Liver (tissue), 9 donors: Measurements from ENCODE around the gene HOXD8. TPM values are rescaled to one million over a fixed set of nuclear protein-coding genes. Genes with fewer than 3 reads are reported as not detected.

Experiments used
- DNase-seq: peaks from one replicate; pipeline ENCODE4 v3.0.0-alpha.2; 2017; ENCODE audit warnings: low spot score
- H3K27ac ChIP-seq, 2 donors: one replicate each; pipeline ENCODE4 v1.7.0; 2013; ENCODE audit warnings: inconsistent platforms in 2 of 2, low read length in 2 of 2, control low read depth in 1 of 2, low read depth in 1 of 2, mild to moderate bottlenecking in 1 of 2
- H3K27me3 ChIP-seq, 4 donors: one replicate each; pipeline versions ENCODE4 v1.6.1 to v1.7.0; 2013; ENCODE audit warnings: low read length in 3 of 4, inconsistent platforms in 1 of 4, mild to moderate bottlenecking in 1 of 4, moderate library complexity in 1 of 4; ENCODE audit not compliant: control insufficient read depth in 4 of 4, insufficient read depth in 4 of 4
- H3K36me3 ChIP-seq, 4 donors: one replicate each; pipeline versions ENCODE4 v1.6.1 to v1.7.0; 2013; ENCODE audit warnings: low read length in 3 of 4, mild to moderate bottlenecking in 3 of 4, low read depth in 1 of 4, moderate library complexity in 1 of 4; ENCODE audit not compliant: control insufficient read depth in 4 of 4, insufficient read depth in 3 of 4
- H3K4me1 ChIP-seq, 4 donors: one replicate each; pipeline versions ENCODE4 v1.6.1 to v1.7.0; 2013; ENCODE audit warnings: low read length in 3 of 4, mild to moderate bottlenecking in 3 of 4, moderate library complexity in 1 of 4; ENCODE audit not compliant: control insufficient read depth in 4 of 4, insufficient read depth in 4 of 4
- H3K4me3 ChIP-seq, 3 donors: one replicate each; pipeline versions ENCODE4 v1.6.1 to v1.7.0; 2013; ENCODE audit warnings: low read length in 3 of 3, control low read depth in 1 of 3, low read depth in 1 of 3, mild to moderate bottlenecking in 1 of 3
- H3K9ac ChIP-seq, 2 donors: one replicate each; pipeline ENCODE4 v1.7.0; 2013; ENCODE audit warnings: low read length in 2 of 2, mild to moderate bottlenecking in 2 of 2, moderate library complexity in 2 of 2, control low read depth in 1 of 2, low read depth in 1 of 2
- H3K9me3 ChIP-seq, 4 donors: one replicate each; pipeline versions ENCODE4 v1.6.1 to v1.7.0; 2013; ENCODE audit warnings: low read length in 3 of 4; ENCODE audit not compliant: control insufficient read depth in 4 of 4
- ATF3 ChIP-seq: IDR thresholded peaks from 2 replicates; pipeline ENCODE4 v1.6.1; 2016; ENCODE audit warnings: antibody characterized with exemption
- CTCF ChIP-seq: fragments of 150-350 bp; IDR thresholded peaks from 2 replicates; pipeline ENCODE4 v1.5.1; 2017; ENCODE audit warnings: improper control_type of control experiment, low read depth, low read length; ENCODE audit not compliant: missing input control
- EGR1 ChIP-seq, 2 donors: IDR thresholded peaks; 2 replicates each; pipeline ENCODE4 v1.6.1; 2016 to 2018; ENCODE audit warnings: antibody characterized with exemption in 2 of 2, low read depth in 2 of 2
- FOXA1 ChIP-seq: IDR thresholded peaks from 2 replicates; pipeline ENCODE4 v1.6.1; 2016; ENCODE audit warnings: antibody characterized with exemption
- FOXA2 ChIP-seq: IDR thresholded peaks from 2 replicates; pipeline ENCODE4 v1.6.1; 2016; ENCODE audit warnings: antibody characterized with exemption
- GABPA ChIP-seq, 2 donors: IDR thresholded peaks in 1 of 2; conservative IDR thresholded peaks in 1 of 2; 2 replicates each; pipeline ENCODE4 v1.6.1; 2016; ENCODE audit warnings: antibody characterized with exemption in 2 of 2, mild to moderate bottlenecking in 1 of 2, moderate library complexity in 1 of 2
- HNF4A ChIP-seq, 2 donors: conservative IDR thresholded peaks; 2 replicates each; pipeline ENCODE4 v1.6.1; 2016; ENCODE audit warnings: antibody characterized with exemption in 2 of 2, mild to moderate bottlenecking in 2 of 2
- HNF4G ChIP-seq: IDR thresholded peaks from 2 replicates; pipeline ENCODE4 v1.6.1; 2016; ENCODE audit warnings: antibody characterized with exemption
- JUND ChIP-seq, 2 donors: IDR thresholded peaks; 2 replicates each; pipeline ENCODE4 v1.6.1; 2016; ENCODE audit warnings: antibody characterized with exemption in 2 of 2
- MAX ChIP-seq: IDR thresholded peaks from 2 replicates; pipeline ENCODE4 v1.6.1; 2016; ENCODE audit warnings: antibody characterized with exemption
- NR2F2 ChIP-seq: IDR thresholded peaks from 2 replicates; pipeline ENCODE4 v1.6.1; 2016; ENCODE audit warnings: antibody characterized with exemption
- RAD21 ChIP-seq, 2 donors: IDR thresholded peaks; 2 replicates each; pipeline ENCODE4 v1.6.1; 2016; ENCODE audit warnings: antibody characterized with exemption in 2 of 2, mild to moderate bottlenecking in 2 of 2
- REST ChIP-seq: IDR thresholded peaks from 2 replicates; pipeline ENCODE4 v1.6.1; 2016; ENCODE audit warnings: antibody characterized with exemption, mild to moderate bottlenecking
- RXRA ChIP-seq, 2 donors: IDR thresholded peaks; 2 replicates each; pipeline ENCODE4 v1.6.1; 2017 to 2018; ENCODE audit warnings: antibody characterized with exemption in 2 of 2, mild to moderate bottlenecking in 1 of 2
- SP1 ChIP-seq: IDR thresholded peaks from 2 replicates; pipeline ENCODE4 v1.6.1; 2018; ENCODE audit warnings: antibody characterized with exemption, mild to moderate bottlenecking
- TAF1 ChIP-seq: conservative IDR thresholded peaks from 2 replicates; pipeline ENCODE4 v1.6.1; 2016; ENCODE audit warnings: antibody characterized with exemption, mild to moderate bottlenecking
- YY1 ChIP-seq: IDR thresholded peaks from 2 replicates; pipeline ENCODE4 v1.6.1; 2016; ENCODE audit warnings: antibody characterized with exemption, mild to moderate bottlenecking
- ZBTB33 ChIP-seq: IDR thresholded peaks from 2 replicates; pipeline ENCODE4 v1.6.1; 2016; ENCODE audit warnings: antibody characterized with exemption
- WGBS: extraction: QIAGEN DNeasy Blood & Tissue Kit; methylation state at CpG from one replicate; pipeline ENCODE4 v1.1.7; 2013; 5-methylcytosine and 5-hydroxymethylcytosine counted together
- polyA plus RNA-seq, 2 donors: library from polyadenylated mRNA; stranded (reverse) in 1 of 2; unstranded in 1 of 2; fragments of 200-250 nt in 1 of 2; fragments of >200 nt in 1 of 2; fragmentation: Nextera tagmentation in 1 of 2; extraction: Ambion mirVana in 1 of 2; gene quantifications; one replicate each; pipeline versions ENCODE4 v1.2.1 to v1.2.3, GENCODE V29; 2013 to 2015
- total RNA-seq, 2 donors: library from RNA; depleted of rRNA; stranded (reverse); fragments of >200 nt; gene quantifications; one replicate each; pipeline ENCODE4 v1.2.3, GENCODE V29; 2014
- donor health status: healthy.
- donor health status: healthy.
- donor health status: healthy.
- donor health status: healthy.
- donor health status: healthy.

HOXD8 gene
- total and polyA plus RNA-seq, 4 donors = 0.06 to 0.19 (median 0.08) TPM; not detected in 1

GRCh38 chr2:176145085-176145969 lies 15.8 kb downstream of the HOXD8 start:
- no peak overlapping the region for H3K27ac ChIP-seq
- 34% methylated on average over 4 of the region's 4 CpGs for WGBS
- H3K4me3 ChIP-seq = no peak overlapping the region
- no peaks in the 10 kb centered on the region for H3K36me3 ChIP-seq
- no peak overlapping the region for H3K9ac ChIP-seq
- peaks cover 1 to 14% (median 5%) of the 10 kb centered on the region in 4 donors for H3K4me1 ChIP-seq
- TF ChIP-seq GABPA (IDR thresholded peaks at IDR 0.05 in 1 of 2, conservative IDR thresholded peaks at IDR 0.05 in 1 of 2) (no peak), MAX (no peak)
- no peaks in the 10 kb centered on the region for H3K9me3 ChIP-seq
- no peak for DNase-seq
- peaks cover 0 to 25% (median 18%) of the 10 kb centered on the region in 4 donors for H3K27me3 ChIP-seq

GRCh38 chr2:176146101-176146500 lies 16.6 kb downstream of the HOXD8 start:
- 21% methylated on average over 6 of the region's 6 CpGs for WGBS
- Histone ChIP-seq H3K4me1 (peaks cover 0 to 8% (median 0%) of the 10 kb centered on the region in 4 donors), H3K9me3 (no peaks in the 10 kb centered on the region), H3K4me3 (no peak overlapping the region), H3K27me3 (peaks cover 0 to 29% (median 18%) of the 10 kb centered on the region in 4 donors), H3K9ac (no peak overlapping the region), H3K27ac (no peak overlapping the region), H3K36me3 (no peaks in the 10 kb centered on the region)
- no peak for DNase-seq
- no peak for TF ChIP-seq RAD21 (IDR thresholded peaks at IDR 0.05)
- TF ChIP-seq FOXA2 = no peak
- TF ChIP-seq EGR1 (IDR thresholded peaks at IDR 0.05; ENCODE audit: low read depth in 2 of 2) = no peak
- TF ChIP-seq HNF4A (conservative IDR thresholded peaks at IDR 0.05) = no peak
- TF ChIP-seq YY1 = no peak
- no peak for TF ChIP-seq RXRA (IDR thresholded peaks at IDR 0.05)
- TF ChIP-seq CTCF = no peak
- TF ChIP-seq REST = no peak
- TF ChIP-seq MAX = no peak
- no peak for TF ChIP-seq ATF3
- TF ChIP-seq FOXA1 = no peak
- no peak for TF ChIP-seq NR2F2
- TF ChIP-seq SP1 = no peak
- no peak for TF ChIP-seq GABPA (IDR thresholded peaks at IDR 0.05 in 1 of 2, conservative IDR thresholded peaks at IDR 0.05 in 1 of 2)
- no peak for TF ChIP-seq HNF4G
- no peak for TF ChIP-seq TAF1
- TF ChIP-seq JUND (IDR thresholded peaks at IDR 0.05) = no peak
- TF ChIP-seq ZBTB33 = no peak
